Mesendoderm (in vitro differentiated cells): Measurements from ENCODE around the gene CXCR4.
"Not testable (repeated sequence)": the region's sequence is repeated elsewhere in the genome, so short reads cannot be mapped to it uniquely, and the experiment has no call there.

Experiments used
- DNase-seq: peaks from one replicate; pipeline ENCODE4 v3.0.0; 2013
- H2AK5ac ChIP-seq: 2 replicates; pipeline ENCODE4 v1.6.1; 2013; ENCODE audit warnings: low read length, inconsistent platforms
- H2BK120ac ChIP-seq: 2 replicates; pipeline ENCODE4 v1.6.1; 2013; ENCODE audit warnings: low read depth, mild to moderate bottlenecking, low read length, moderate library complexity, mixed read lengths
- H2BK15ac ChIP-seq: replicated peaks from 2 replicates; pipeline ENCODE4 v1.6.1; 2013; ENCODE audit warnings: low read depth, mild to moderate bottlenecking, moderate library complexity
- H2BK5ac ChIP-seq: 2 replicates; pipeline ENCODE4 v1.6.1; 2013; ENCODE audit warnings: low read length, inconsistent platforms
- H3K18ac ChIP-seq: 2 replicates; pipeline ENCODE4 v1.6.1; 2013; ENCODE audit warnings: mild to moderate bottlenecking, low read length, mixed read lengths
- H3K23ac ChIP-seq: one replicate; pipeline ENCODE4 v1.6.1; 2013; ENCODE audit warnings: low read length
- H3K27ac ChIP-seq: 2 replicates; pipeline ENCODE4 v1.5.1; 2013; ENCODE audit warnings: low read depth, mild to moderate bottlenecking, inconsistent platforms, low read length, moderate library complexity
- H3K27me3 ChIP-seq: 2 replicates; pipeline ENCODE4 v1.6.1; 2013; ENCODE audit warnings: low read length, control low read depth, mild to moderate bottlenecking, inconsistent platforms; ENCODE audit not compliant: insufficient read depth, poor library complexity
- H3K36me3 ChIP-seq: 2 replicates; pipeline ENCODE4 v1.6.1; 2013; ENCODE audit warnings: low read length, inconsistent platforms; ENCODE audit not compliant: control insufficient read depth, insufficient read depth
- H3K4ac ChIP-seq: one replicate; pipeline ENCODE4 v1.6.1; 2013; ENCODE audit warnings: low read depth, mild to moderate bottlenecking, low read length, moderate library complexity
- H3K4me1 ChIP-seq: 2 replicates; pipeline ENCODE4 v1.6.1; 2013; ENCODE audit warnings: low read depth, low read length, inconsistent platforms; ENCODE audit not compliant: control insufficient read depth
- H3K4me2 ChIP-seq: 2 replicates; pipeline ENCODE4 v1.6.1; 2013; ENCODE audit warnings: low read length
- H3K4me3 ChIP-seq: 2 replicates; pipeline ENCODE4 v1.5.1; 2013; ENCODE audit warnings: mild to moderate bottlenecking, low read length
- H3K56ac ChIP-seq: one replicate; pipeline ENCODE4 v1.6.1; 2013; ENCODE audit warnings: low read length
- H3K79me1 ChIP-seq: 2 replicates; pipeline ENCODE4 v1.6.1; 2013; ENCODE audit warnings: low read length, inconsistent platforms
- H3K79me2 ChIP-seq: 2 replicates; pipeline ENCODE4 v1.6.1; 2013; ENCODE audit warnings: mild to moderate bottlenecking, low read length; ENCODE audit not compliant: control insufficient read depth, insufficient read depth
- H3K9ac ChIP-seq: 2 replicates; pipeline ENCODE4 v1.6.1; 2013; ENCODE audit warnings: low read length, inconsistent platforms
- H4K5ac ChIP-seq: one replicate; pipeline ENCODE4 v1.6.1; 2013; ENCODE audit warnings: low read length
- H4K8ac ChIP-seq: one replicate; pipeline ENCODE4 v1.6.1; 2013; ENCODE audit warnings: low read depth, mild to moderate bottlenecking, control low read depth, low read length, moderate library complexity
- WGBS: extraction: QIAGEN DNeasy Blood & Tissue Kit; methylation state at CpG from one replicate; pipeline ENCODE4 v1.1.7; 2013; ENCODE audit warnings: low lambda C conversion rate, missing lambda C conversion rate; ENCODE audit not compliant: insufficient coverage; ENCODE audit errors: extremely low coverage; 5-methylcytosine and 5-hydroxymethylcytosine counted together

The CXCR4 gene

GRCh38 chr2:136101042-136101441 lies 16.9 kb downstream of the CXCR4 start:
- Histone ChIP-seq H3K4me2 (no peak overlapping the region), H3K4me3 (no peak overlapping the region), H2BK120ac (no peak overlapping the region), H3K27ac (no peak overlapping the region), H2BK5ac (no peak overlapping the region), H3K36me3 (no peaks in the 10 kb centered on the region), H3K4me1 (no peaks in the 10 kb centered on the region), H3K79me2 (no peaks in the 10 kb centered on the region), H3K27me3 (no peaks in the 10 kb centered on the region), H4K8ac (no peak overlapping the region), H3K56ac (no peak overlapping the region), H2BK15ac (no peak overlapping the region), H3K9ac (no peak overlapping the region), H4K5ac (no peak overlapping the region), H3K4ac (no peak overlapping the region), H3K23ac (no peak overlapping the region), H2AK5ac (no peak overlapping the region), H3K18ac (no peak overlapping the region), H3K79me1 (no peaks in the 10 kb centered on the region)
- no CpG with 5 or more reads among the region's 2 CpGs for WGBS
- no peak for DNase-seq

- WGBS, result no CpG with 5 or more reads among the region's 4 CpGs
- Histone ChIP-seq H2AK5ac (no peak overlapping the region), H3K18ac (no peak overlapping the region), H3K4ac (no peak overlapping the region), H2BK15ac (no peak overlapping the region), H3K56ac (no peak overlapping the region), H4K8ac (no peak overlapping the region), H2BK120ac (no peak overlapping the region), H3K4me3 (no peak overlapping the region), H3K79me1 (no peaks in the 10 kb centered on the region), H3K27ac (no peak overlapping the region), H3K27me3 (no peaks in the 10 kb centered on the region), H2BK5ac (no peak overlapping the region), H3K79me2 (no peaks in the 10 kb centered on the region), H3K4me2 (no peak overlapping the region), H4K5ac (no peak overlapping the region), H3K23ac (no peak overlapping the region), H3K4me1 (peaks cover 3% of the 10 kb centered on the region), H3K9ac (no peak overlapping the region), H3K36me3 (no peaks in the 10 kb centered on the region)
- no peak for DNase-seq
Measured at GRCh38 chr2:136098441-136098840, 19.5 kb downstream of the CXCR4 start.

GRCh38 chr2:136093583-136093982 lies 24.4 kb downstream of the CXCR4 start:
- Histone ChIP-seq H3K4me2 (no peak overlapping the region), H3K9ac (no peak overlapping the region), H3K4me1 (peaks cover 4% of the 10 kb centered on the region), H3K79me2 (no peaks in the 10 kb centered on the region), H3K4me3 (no peak overlapping the region), H2AK5ac (no peak overlapping the region), H3K36me3 (no peaks in the 10 kb centered on the region), H2BK15ac (no peak overlapping the region), H3K27me3 (no peaks in the 10 kb centered on the region), H3K23ac (no peak overlapping the region), H3K4ac (no peak overlapping the region), H3K18ac (no peak overlapping the region), H3K27ac (no peak overlapping the region), H3K56ac (no peak overlapping the region), H2BK120ac (no peak overlapping the region), H4K5ac (no peak overlapping the region), H2BK5ac (no peak overlapping the region), H3K79me1 (no peaks in the 10 kb centered on the region), H4K8ac (no peak overlapping the region)
- no peak for DNase-seq
- WGBS, result no CpG with 5 or more reads among the region's 3 CpGs

GRCh38 chr2:136091899-136092298 lies 26.1 kb downstream of the CXCR4 start:
- Histone ChIP-seq H3K27me3 (no peaks in the 10 kb centered on the region), H3K56ac (no peak overlapping the region), H3K79me2 (no peaks in the 10 kb centered on the region), H2BK120ac (no peak overlapping the region), H3K4ac (no peak overlapping the region), H4K8ac (no peak overlapping the region), H3K18ac (no peak overlapping the region), H2BK15ac (no peak overlapping the region), H3K4me1 (peaks cover 4% of the 10 kb centered on the region), H3K36me3 (no peaks in the 10 kb centered on the region), H3K4me3 (no peak overlapping the region), H3K79me1 (no peaks in the 10 kb centered on the region), H3K27ac (no peak overlapping the region), H2AK5ac (no peak overlapping the region), H3K23ac (no peak overlapping the region), H3K4me2 (no peak overlapping the region), H3K9ac (no peak overlapping the region), H4K5ac (no peak overlapping the region), H2BK5ac (no peak overlapping the region)
- no CpG with 5 or more reads among the region's 1 CpG for WGBS
- DNase-seq, result no peak

GRCh38 chr2:136087901-136088460 lies 30.0 kb downstream of the CXCR4 start:
- WGBS, result no CpG with 5 or more reads among the region's 43 CpGs
- H3K4me2 ChIP-seq, result not testable (repeated sequence)

More at GRCh38 chr2:136087901-136088460, 30.0 kb downstream of the CXCR4 start:
- not testable (repeated sequence) for H3K36me3 ChIP-seq, H3K79me1 ChIP-seq, H3K79me2 ChIP-seq, H3K9ac ChIP-seq, H2BK120ac ChIP-seq, DNase-seq, H3K4me1 ChIP-seq, H2AK5ac ChIP-seq, H4K5ac ChIP-seq, H3K27ac ChIP-seq, H3K4me3 ChIP-seq, H2BK5ac ChIP-seq, H4K8ac ChIP-seq, H3K4ac ChIP-seq, H3K56ac ChIP-seq, H3K18ac ChIP-seq, H3K27me3 ChIP-seq, H2BK15ac ChIP-seq, H3K23ac ChIP-seq
